Stimulated activated effector memory CD8-positive, alpha-beta T cell treated with anti-CD3 and anti-CD28 coated beads, Interleukin-12 subunit alpha, Interleukin-12 subunit beta, amount 100 ng/mL, for 72 hours (primary cell): ENCODE measurements around the gene BCL3.
A peak's percentile ranks its signal among the peaks of the same experiment; 100 is the strongest.

Experiments used
- ATAC-seq: fragments of 150-1000 bp; cut with Tn5 transposase; 2 replicates; pipeline ENCODE4 v1.10.0; 2021
- DNase-seq, 2 donors: peaks; one replicate each; pipeline ENCODE4 v3.0.0; 2021 to 2022; ENCODE audit warnings: low spot score in 2 of 2
- H3K27ac Mint-ChIP-seq: one replicate; pipeline ENCODE4 v1.8.0; 2022; ENCODE audit warnings: mild to moderate bottlenecking, mixed read lengths
- H3K36me3 Mint-ChIP-seq: one replicate; pipeline ENCODE4 v1.8.0; 2022; ENCODE audit warnings: mild to moderate bottlenecking, mixed read lengths
- H3K4me1 Mint-ChIP-seq: one replicate; pipeline ENCODE4 v1.8.0; 2022; ENCODE audit warnings: mixed read lengths
- H3K4me3 Mint-ChIP-seq: one replicate; pipeline ENCODE4 v1.8.0; 2022; ENCODE audit warnings: mild to moderate bottlenecking, mixed read lengths
- H3K9me3 Mint-ChIP-seq: one replicate; pipeline ENCODE4 v1.8.0; 2022; ENCODE audit warnings: mixed read lengths

Gene BCL3

GRCh38 chr19:44731081-44731480 is 17.4 kb upstream of the BCL3 start:
- Mint-ChIP-seq H3K4me3 (no peak overlapping the region), H3K27ac (no peak overlapping the region), H3K36me3 (no peaks in the 10 kb centered on the region), H3K4me1 (peaks cover 18% of the 10 kb centered on the region), H3K9me3 (no peaks in the 10 kb centered on the region)
- no peak for ATAC-seq
- no peak for DNase-seq

DNA sequence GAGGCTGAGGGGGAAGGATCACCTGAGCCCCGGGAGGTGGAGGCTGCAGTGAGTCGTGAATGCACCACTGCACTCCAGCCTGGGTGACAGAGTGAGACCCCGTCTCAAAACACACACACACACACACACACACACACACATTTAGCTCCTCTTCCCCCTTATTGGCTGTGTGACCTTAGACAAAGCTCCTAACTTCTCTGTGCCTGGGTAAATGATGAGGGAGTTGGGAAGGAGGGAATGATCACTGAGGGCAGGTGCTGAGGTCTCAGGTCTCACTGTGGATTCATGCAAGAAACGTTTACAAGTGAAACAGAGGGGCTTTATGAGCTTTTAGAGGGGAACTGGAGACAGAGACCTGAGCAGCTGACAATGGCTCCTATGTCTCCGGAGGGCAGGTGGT is 16.9 kb upstream of the BCL3 start:
- Mint-ChIP-seq H3K4me1 (peaks cover 18% of the 10 kb centered on the region), H3K36me3 (no peaks in the 10 kb centered on the region), H3K4me3 (no peak overlapping the region), H3K27ac (no peak overlapping the region), H3K9me3 (no peaks in the 10 kb centered on the region)
- DNase-seq (no peak), ATAC-seq (no peak)

GRCh38 chr19:44732235-44733014 is 16.1 kb upstream of the BCL3 start:
- Mint-ChIP-seq H3K4me3 (no peak overlapping the region), H3K4me1 (peaks cover 24% of the 10 kb centered on the region), H3K36me3 (no peaks in the 10 kb centered on the region), H3K9me3 (no peaks in the 10 kb centered on the region), H3K27ac (peak overlapping the region; percentile 29)
- DNase-seq (no peak), ATAC-seq (no peak)

GRCh38 chr19:44734357-44734756 is 14.2 kb upstream of the BCL3 start:
- no peak for ATAC-seq
- Mint-ChIP-seq H3K4me1 (peaks cover 26% of the 10 kb centered on the region), H3K9me3 (no peaks in the 10 kb centered on the region), H3K27ac (peak overlapping the region; percentile 40), H3K4me3 (no peak overlapping the region), H3K36me3 (peaks cover 6% of the 10 kb centered on the region)
- no peak for DNase-seq

DNA sequence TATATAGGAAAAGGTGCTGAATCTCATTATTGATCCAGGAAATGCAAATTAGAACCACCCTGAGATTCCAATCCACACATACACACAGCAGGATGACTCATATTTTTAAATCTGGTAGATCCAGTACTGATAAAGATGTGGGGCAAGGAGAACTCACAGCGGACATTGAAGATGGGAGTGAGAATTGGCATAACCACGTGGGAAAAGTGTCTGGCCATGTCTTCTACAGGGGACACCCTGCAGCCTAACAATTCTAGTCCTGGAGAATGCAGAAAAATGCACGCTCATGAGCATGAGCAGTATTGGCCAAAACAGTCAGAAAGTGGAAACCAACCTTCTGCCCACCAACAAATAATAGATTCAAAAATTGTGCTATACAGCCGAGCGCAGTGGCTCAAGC is 13.5 kb upstream of the BCL3 start:
- Mint-ChIP-seq H3K9me3 (no peaks in the 10 kb centered on the region), H3K27ac (peak overlapping the region; percentile 40), H3K4me3 (no peak overlapping the region), H3K36me3 (peaks cover 6% of the 10 kb centered on the region), H3K4me1 (peaks cover 26% of the 10 kb centered on the region)
- ATAC-seq = no peak
- no peak for DNase-seq

GRCh38 chr19:44737238-44738071 is 11.1 kb upstream of the BCL3 start:
- ATAC-seq (peak; percentile 79), DNase-seq (no peak)
- H3K27ac Mint-ChIP-seq = peak overlapping the region; percentile 56
- H3K36me3 Mint-ChIP-seq = peaks cover 11% of the 10 kb centered on the region
- peak overlapping the region; percentile 21 for H3K4me3 Mint-ChIP-seq
- peaks cover 36% of the 10 kb centered on the region for H3K4me1 Mint-ChIP-seq
- H3K9me3 Mint-ChIP-seq = no peaks in the 10 kb centered on the region

DNA sequence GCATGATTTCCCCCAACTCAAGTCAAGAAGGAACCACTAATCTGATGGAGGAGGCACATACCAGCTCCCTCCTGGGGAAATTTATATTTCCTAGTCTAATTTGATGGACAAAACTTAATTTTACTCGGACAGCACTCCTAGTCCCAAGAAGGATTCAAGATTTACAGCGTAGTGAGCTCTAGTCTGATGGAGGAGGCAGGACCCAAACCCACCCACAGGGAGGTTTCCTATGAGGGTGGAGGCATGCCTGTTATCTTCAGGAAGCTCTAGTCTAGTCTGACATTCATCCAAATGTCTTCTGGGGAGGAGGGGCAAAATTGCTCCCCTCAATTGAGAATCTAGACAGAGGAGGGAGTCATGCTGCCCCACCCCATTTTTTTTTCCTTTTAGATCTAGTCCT is 10.4 kb upstream of the BCL3 start:
- DNase-seq (no peak), ATAC-seq (no peak)
- Mint-ChIP-seq H3K4me1 (peaks cover 43% of the 10 kb centered on the region), H3K36me3 (peaks cover 12% of the 10 kb centered on the region), H3K27ac (no peak overlapping the region), H3K4me3 (no peak overlapping the region), H3K9me3 (no peaks in the 10 kb centered on the region)

- DNase-seq (no peak), ATAC-seq (no peak)
- peaks cover 44% of the 10 kb centered on the region for H3K4me1 Mint-ChIP-seq
- H3K9me3 Mint-ChIP-seq = no peaks in the 10 kb centered on the region
- H3K27ac Mint-ChIP-seq = peak overlapping the region; percentile 40
- peaks cover 12% of the 10 kb centered on the region for H3K36me3 Mint-ChIP-seq
- H3K4me3 Mint-ChIP-seq = no peak overlapping the region
These were observed 9.6 kb upstream of the BCL3 start for GRCh38 chr19:44738603-44739558.

GRCh38 chr19:44740351-44740824 is 8.1 kb upstream of the BCL3 start:
- H3K36me3 Mint-ChIP-seq = peaks cover 12% of the 10 kb centered on the region
- DNase-seq (no peak), ATAC-seq (no peak)
- H3K4me1 Mint-ChIP-seq = peaks cover 38% of the 10 kb centered on the region
- H3K9me3 Mint-ChIP-seq = no peaks in the 10 kb centered on the region
- H3K27ac Mint-ChIP-seq = no peak overlapping the region
- no peak overlapping the region for H3K4me3 Mint-ChIP-seq

DNA sequence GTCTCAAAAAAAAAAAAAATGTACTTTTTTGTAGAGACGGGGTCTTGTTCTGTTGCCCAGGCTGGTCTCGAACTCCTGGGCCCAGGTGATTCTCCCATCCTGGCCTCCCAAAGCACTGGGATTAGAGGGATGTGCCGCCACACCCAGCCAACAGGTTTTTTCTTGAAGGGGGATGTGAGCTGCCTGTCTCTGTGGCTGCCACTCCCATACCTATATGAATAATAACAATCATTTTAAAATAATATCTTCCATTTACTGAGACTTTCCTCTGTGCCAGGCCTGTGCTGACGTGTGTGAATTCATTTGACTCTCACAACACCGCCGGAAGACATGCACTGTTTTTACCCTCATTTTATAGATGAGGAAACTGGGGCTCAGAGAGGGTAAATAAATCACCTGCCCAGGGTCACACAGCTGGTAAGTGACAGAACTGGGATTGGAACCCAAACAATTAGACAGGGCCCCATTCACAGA is 7.2 kb upstream of the BCL3 start:
- Mint-ChIP-seq H3K4me1 (peaks cover 47% of the 10 kb centered on the region), H3K9me3 (no peaks in the 10 kb centered on the region), H3K4me3 (no peak overlapping the region), H3K36me3 (peaks cover 12% of the 10 kb centered on the region), H3K27ac (peak overlapping the region; percentile 52)
- DNase-seq (no peak), ATAC-seq (peak; percentile 23)

DNA sequence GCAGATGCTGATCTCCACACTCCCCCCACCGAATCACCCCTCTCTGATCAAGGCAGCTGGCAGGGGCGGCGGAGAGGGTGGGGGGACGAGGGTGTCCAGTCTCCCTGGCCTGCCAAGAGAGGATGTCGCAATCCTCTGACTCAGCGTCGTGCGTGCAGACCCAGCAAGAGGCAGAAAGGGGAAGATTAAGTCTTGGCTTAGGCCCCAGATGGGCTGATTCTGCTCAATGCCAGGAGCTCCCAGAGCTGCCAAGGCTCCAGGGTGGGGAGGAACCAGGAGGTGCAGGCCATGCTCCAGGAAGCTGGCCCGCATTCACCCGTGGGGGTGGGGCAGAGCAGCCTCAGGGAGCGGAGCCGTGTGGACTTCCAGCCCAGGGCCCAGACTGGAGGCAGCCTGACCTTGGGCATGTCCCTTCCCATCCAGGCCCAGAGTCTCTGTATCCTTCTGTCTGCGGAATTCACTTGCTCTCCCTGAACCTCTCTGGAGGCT is 6.6 kb upstream of the BCL3 start:
- Mint-ChIP-seq H3K4me1 (peaks cover 52% of the 10 kb centered on the region), H3K4me3 (no peak overlapping the region), H3K9me3 (no peaks in the 10 kb centered on the region), H3K27ac (peak overlapping the region; percentile 52), H3K36me3 (peaks cover 12% of the 10 kb centered on the region)
- ATAC-seq (peak; percentile 68), DNase-seq (no peak)

DNA sequence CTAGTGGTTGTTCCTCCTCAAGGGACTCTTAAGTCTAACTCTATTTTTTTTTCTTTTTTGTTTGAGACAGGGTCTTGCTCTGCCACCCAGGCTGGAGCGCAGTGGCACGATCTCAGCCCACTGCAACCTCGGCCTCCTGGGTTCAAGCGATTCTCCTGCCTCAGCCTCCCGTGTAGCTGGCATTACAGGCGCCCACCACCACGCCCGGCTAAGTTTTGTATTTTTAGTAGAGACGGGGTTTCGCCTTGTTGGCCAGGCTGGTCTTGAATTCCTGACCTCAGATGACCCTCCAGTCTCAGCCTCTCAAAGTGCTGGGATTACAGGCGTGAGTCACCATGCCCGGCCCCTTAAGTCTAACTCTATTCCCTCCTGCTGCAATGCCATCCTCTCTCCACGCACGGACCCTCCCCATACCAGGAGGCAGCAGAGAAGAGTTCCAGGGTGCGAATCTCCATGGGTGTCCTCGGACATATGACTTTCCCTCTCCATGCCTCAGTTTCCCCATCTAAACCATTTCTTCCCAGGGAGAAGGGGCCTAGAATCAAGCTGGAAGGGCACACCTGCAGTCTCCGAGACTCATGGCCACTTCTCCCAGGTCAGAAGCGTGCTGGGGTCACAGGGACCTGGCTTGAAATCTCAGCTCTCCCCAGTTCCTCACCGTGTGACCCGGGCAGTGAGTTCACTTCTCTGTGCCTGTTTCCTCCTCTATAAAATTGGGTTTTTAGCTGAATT is 6.0 kb upstream of the BCL3 start:
- H3K27ac Mint-ChIP-seq = peak overlapping the region; percentile 83
- H3K4me3 Mint-ChIP-seq = no peak overlapping the region
- peaks cover 51% of the 10 kb centered on the region for H3K4me1 Mint-ChIP-seq
- ATAC-seq (no peak), DNase-seq (no peak)
- H3K9me3 Mint-ChIP-seq = no peaks in the 10 kb centered on the region
- H3K36me3 Mint-ChIP-seq = peaks cover 14% of the 10 kb centered on the region

DNA sequence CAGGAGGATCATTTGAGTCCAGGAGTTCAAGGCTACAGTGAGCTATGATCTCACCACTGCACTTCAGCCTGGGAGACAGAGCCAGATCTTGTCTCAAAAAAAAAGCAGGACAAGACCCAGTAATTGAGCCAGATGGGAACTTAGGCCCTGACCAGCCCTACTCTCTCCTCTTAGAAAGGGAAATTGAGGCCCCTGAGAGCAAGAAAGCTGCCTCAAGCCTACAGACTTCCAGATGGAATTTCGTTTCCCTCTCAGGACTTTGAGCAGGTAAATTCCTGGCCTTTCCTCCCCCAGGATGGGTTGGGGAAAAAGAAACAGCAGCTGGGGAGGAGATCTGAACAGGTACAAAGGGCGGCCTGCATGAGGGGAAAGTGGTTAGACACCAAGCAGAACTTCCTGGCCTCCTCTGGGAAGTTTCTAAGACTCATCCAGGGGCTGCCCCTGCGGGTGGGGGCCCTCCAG is 3.6 kb upstream of the BCL3 start:
- Mint-ChIP-seq H3K4me1 (peaks cover 47% of the 10 kb centered on the region), H3K9me3 (no peaks in the 10 kb centered on the region), H3K27ac (peak overlapping the region; percentile 78), H3K4me3 (no peak overlapping the region), H3K36me3 (peaks cover 29% of the 10 kb centered on the region)
- DNase-seq (no peak), ATAC-seq (no peak)

GRCh38 chr19:44745341-44745831 is 3.1 kb upstream of the BCL3 start:
- Mint-ChIP-seq H3K4me3 (peak overlapping the region; percentile 82), H3K27ac (peak overlapping the region; percentile 78), H3K9me3 (no peaks in the 10 kb centered on the region), H3K4me1 (peaks cover 50% of the 10 kb centered on the region), H3K36me3 (peaks cover 33% of the 10 kb centered on the region)
- DNase-seq (no peak), ATAC-seq (no peak)
